Activated CD8-positive, alpha-beta memory T cell treated with anti-CD3 and anti-CD28 coated beads, Interleukin-2, amount 50 U/mL, for 4 hours (primary cell): ENCODE data around the gene DCTN3.

ENCODE experiments used
- DNase-seq: peaks from one replicate; pipeline ENCODE4 v3.0.0-alpha.2; 2020

Gene DCTN3

GRCh38 chr9:34570809-34571480, 49.4 kb downstream of the DCTN3 start:
- no peak for DNase-seq

- no peak for DNase-seq
These were observed 49.9 kb downstream of the DCTN3 start for GRCh38 chr9:34570376-34570775.

GRCh38 chr9:34568774-34569173, 51.5 kb downstream of the DCTN3 start:
- DNase-seq: no peak

- DNase-seq: no peak
These were observed 52.2 kb downstream of the DCTN3 start for GRCh38 chr9:34568133-34568532.

- DNase-seq: no peak
These were observed 53.3 kb downstream of the DCTN3 start for GRCh38 chr9:34566972-34567371.

- no peak for DNase-seq
These were observed 54.0 kb downstream of the DCTN3 start for GRCh38 chr9:34566322-34566721.

GRCh38 chr9:34565856-34566255, 54.4 kb downstream of the DCTN3 start:
- DNase-seq: no peak

- DNase-seq: no peak
These were observed 55.7 kb downstream of the DCTN3 start for GRCh38 chr9:34564617-34565016.
